ENCODE data around the gene MEI1. TPM values are rescaled to one million over a fixed set of nuclear protein-coding genes. Genes with fewer than 3 reads are reported as not detected.

Gene MEI1
- total RNA-seq, 4 donors from 2014 or later, result 1.1 to 20.5 TPM; not detected in 2

GRCh38 chr22:41779929-41780505, 80.7 kb downstream of the MEI1 start:
- Histone ChIP-seq H3K4me3 (no peak overlapping the region), H3K27me3 (no peaks in the 10 kb centered on the region), H3K9me3 (no peaks in the 10 kb centered on the region), H3K36me3 (no peaks in the 10 kb centered on the region), H3K27ac (no peak overlapping the region), H3K4me1 (peaks cover 0 to 5% (median 0%) of the 10 kb centered on the region in 4 donors)
- in situ Hi-C loops (cut with MboI; ENCODE audit: low pct_ligation_motif_present in 1 of 4, low pct_unique_long_range_greater_than_20kb in 1 of 4, low sequenced_read_pairs in 3 of 4), result no loop called here
- DNase-seq, result no peak
- 63 to 88% methylated on average over 2 to 3 of the region's 3 CpGs for WGBS, 2 donors (ENCODE audit: low coverage in 1 of 2)
- intact Hi-C loops (cut with DNase I; ENCODE audit: low total_unique reads), result no loop called here
- TF ChIP-seq CTCF (IDR thresholded peaks at IDR 0.05), result no peak
- no peak for TF ChIP-seq EP300 (IDR thresholded peaks at IDR 0.05; ENCODE audit: low read depth)
- TF ChIP-seq POLR2AphosphoS5 (IDR thresholded peaks at IDR 0.05), result no peak
- TF ChIP-seq POLR2A (IDR thresholded peaks at IDR 0.05), result no peak

- Histone ChIP-seq H3K36me3 (no peaks in the 10 kb centered on the region), H3K4me3 (peak overlapping the region in 1 of 4 donors; percentile 32), H3K27me3 (no peaks in the 10 kb centered on the region), H3K4me1 (peaks cover 0 to 5% (median 0%) of the 10 kb centered on the region in 4 donors), H3K27ac (peak overlapping the region; percentile 50 to 76 (median 66)), H3K9me3 (no peaks in the 10 kb centered on the region)
- 68 to 88% methylated on average over 4 to 11 of the region's 11 CpGs for WGBS, 2 donors (ENCODE audit: low coverage in 1 of 2)
- TF ChIP-seq POLR2AphosphoS5 (IDR thresholded peaks at IDR 0.05), result peak; percentile 62 to 64 (median 64)
- no peak for TF ChIP-seq CTCF (IDR thresholded peaks at IDR 0.05)
- TF ChIP-seq POLR2A (IDR thresholded peaks at IDR 0.05), result peak; percentile 61
- TF ChIP-seq EP300 (IDR thresholded peaks at IDR 0.05; ENCODE audit: low read depth), result no peak
- peak; percentile 81 for DNase-seq
- intact Hi-C loops (cut with DNase I; ENCODE audit: low total_unique reads), result no loop called here
- in situ Hi-C loops (cut with MboI; ENCODE audit: low pct_ligation_motif_present in 1 of 4, low pct_unique_long_range_greater_than_20kb in 1 of 4, low sequenced_read_pairs in 3 of 4), result no loop called here
Measured at GRCh38 chr22:41780746-41781505, 81.6 kb downstream of the MEI1 start.

- WGBS, 2 donors (ENCODE audit: low coverage in 1 of 2), result 71% methylated on average over 1 of the region's 1 CpG; no CpG with 5 or more reads in 1 of the 2 donors
- H3K4me1 ChIP-seq, result peaks cover 0 to 5% (median 0%) of the 10 kb centered on the region in 4 donors
- no peaks in the 10 kb centered on the region for H3K27me3 ChIP-seq
- DNase-seq, result no peak
- intact Hi-C loops (cut with DNase I; ENCODE audit: low total_unique reads), result no loop called here
- peak overlapping the region in 1 of 4 donors; percentile 32 for H3K4me3 ChIP-seq
- no peaks in the 10 kb centered on the region for H3K9me3 ChIP-seq
- H3K27ac ChIP-seq, result peak overlapping the region; percentile 6 to 76 (median 61)
- TF ChIP-seq POLR2A (IDR thresholded peaks at IDR 0.05), result no peak
- no peak for TF ChIP-seq EP300 (IDR thresholded peaks at IDR 0.05; ENCODE audit: low read depth)
- TF ChIP-seq POLR2AphosphoS5 (IDR thresholded peaks at IDR 0.05), result no peak
- TF ChIP-seq CTCF (IDR thresholded peaks at IDR 0.05), result no peak
- no peaks in the 10 kb centered on the region for H3K36me3 ChIP-seq
- in situ Hi-C loops (cut with MboI; ENCODE audit: low pct_ligation_motif_present in 1 of 4, low pct_unique_long_range_greater_than_20kb in 1 of 4, low sequenced_read_pairs in 3 of 4), result no loop called here
Measured at GRCh38 chr22:41781507-41781906, 82.2 kb downstream of the MEI1 start.

- DNase-seq, result peak; percentile 17
- no peaks in the 10 kb centered on the region for H3K27me3 ChIP-seq
- H3K27ac ChIP-seq, result peak overlapping the region in 3 of 4 donors; percentile 50 to 76 (median 72)
- H3K4me1 ChIP-seq, result peaks cover 0 to 5% (median 0%) of the 10 kb centered on the region in 4 donors
- peak overlapping the region in 1 of 4 donors; percentile 32 for H3K4me3 ChIP-seq
- in situ Hi-C loops (cut with MboI; ENCODE audit: low pct_ligation_motif_present in 1 of 4, low pct_unique_long_range_greater_than_20kb in 1 of 4, low sequenced_read_pairs in 3 of 4) (no loop called here), intact Hi-C loops (cut with DNase I; ENCODE audit: low total_unique reads) (no loop called here)
- no peak for TF ChIP-seq POLR2A (IDR thresholded peaks at IDR 0.05)
- no peak for TF ChIP-seq EP300 (IDR thresholded peaks at IDR 0.05; ENCODE audit: low read depth)
- TF ChIP-seq CTCF (IDR thresholded peaks at IDR 0.05), result no peak
- TF ChIP-seq POLR2AphosphoS5 (IDR thresholded peaks at IDR 0.05), result no peak
- no peaks in the 10 kb centered on the region for H3K36me3 ChIP-seq
- WGBS, 2 donors (ENCODE audit: low coverage in 1 of 2), result 81 to 83% methylated on average over 4 to 6 of the region's 6 CpGs
- H3K9me3 ChIP-seq, result no peaks in the 10 kb centered on the region
Measured at GRCh38 chr22:41782316-41782715, 83.0 kb downstream of the MEI1 start.
